HG02981 (cell line): Measurements from ENCODE around the gene SLC17A2.

ENCODE experiments used
- ATAC-seq: cut with Tn5 transposase; IDR thresholded peaks from one replicate; pipeline ENCODE4 v1.9.1; 2021; ENCODE audit warnings: mild to moderate bottlenecking, moderate library complexity; ENCODE audit not compliant: unreplicated experiment

Gene SLC17A2

DNA sequence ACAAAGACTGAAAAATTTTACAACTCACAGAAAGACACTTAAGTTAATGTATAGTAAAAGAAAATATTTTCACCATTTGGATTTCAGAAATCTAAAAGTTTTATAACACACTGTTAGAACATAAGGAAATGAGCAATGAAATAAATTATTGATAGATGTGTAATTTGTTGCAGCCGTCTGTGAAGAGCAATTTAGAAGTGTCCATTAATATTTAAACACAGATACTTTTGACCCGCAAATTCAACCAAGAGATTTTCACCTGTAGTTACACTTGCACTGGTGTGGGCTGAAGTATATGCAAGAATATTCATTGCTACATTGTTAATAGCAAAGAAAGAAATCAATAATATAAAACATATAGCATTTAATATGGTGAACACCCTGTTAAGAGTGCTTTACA, 41.9 kb downstream of the SLC17A2 start:
- no peak for ATAC-seq

DNA sequence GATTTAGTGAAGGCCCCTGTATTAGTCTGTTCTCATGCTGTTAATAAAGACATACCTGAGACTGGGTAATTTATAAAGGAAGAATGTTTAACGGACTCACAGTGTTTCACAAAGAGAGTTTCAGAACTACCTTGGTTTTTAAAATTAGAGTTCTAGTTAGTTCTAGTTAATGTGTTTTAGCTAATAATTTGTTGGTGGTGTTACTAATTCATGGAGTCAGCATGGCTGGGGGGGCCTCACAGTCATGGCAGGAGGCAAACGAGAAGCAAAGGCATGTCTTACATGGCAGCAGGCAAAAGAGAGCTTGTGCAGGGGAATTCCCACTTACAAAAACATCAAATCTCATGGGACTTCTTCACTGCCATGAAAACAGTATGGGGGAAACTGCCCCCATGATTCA, 44.4 kb downstream of the SLC17A2 start:
- ATAC-seq = no peak

DNA sequence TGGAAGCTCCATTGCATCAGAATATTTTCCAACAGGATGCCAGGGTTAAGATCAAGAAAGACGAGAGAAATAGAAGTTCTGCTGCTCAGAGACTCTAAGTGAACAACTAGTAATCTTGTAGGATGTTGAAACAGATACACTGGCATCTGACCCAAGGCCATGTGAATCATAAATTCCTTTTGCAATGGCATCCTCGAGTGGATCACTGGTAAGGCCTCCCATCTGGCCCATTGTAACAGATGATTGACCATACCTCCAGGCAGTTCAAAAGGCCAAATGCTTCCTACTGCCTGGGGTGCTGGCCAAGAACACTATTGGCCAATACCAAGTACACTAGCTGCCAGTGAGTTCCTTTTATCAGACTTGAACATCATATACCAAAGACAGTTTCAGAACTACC, 46.5 kb downstream of the SLC17A2 start:
- ATAC-seq = no peak

DNA sequence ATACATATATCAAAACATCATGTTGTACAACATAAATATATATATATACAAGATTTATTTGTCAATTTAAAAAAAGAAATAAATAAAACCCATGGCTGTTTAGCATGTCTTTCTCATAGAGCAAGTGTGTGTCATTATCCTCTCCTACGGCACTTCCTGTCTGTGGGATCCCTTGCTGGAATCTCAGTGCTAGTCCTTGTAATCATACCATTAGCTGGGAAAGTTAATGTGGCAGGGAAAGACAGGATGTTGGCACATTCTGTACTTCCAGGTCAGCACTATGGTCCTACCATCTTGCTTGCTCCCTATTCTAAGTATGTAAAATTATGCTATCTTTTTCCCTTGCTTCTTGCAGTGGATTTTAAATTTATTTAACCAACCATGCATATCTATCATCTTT, 47.0 kb downstream of the SLC17A2 start:
- no peak for ATAC-seq

DNA sequence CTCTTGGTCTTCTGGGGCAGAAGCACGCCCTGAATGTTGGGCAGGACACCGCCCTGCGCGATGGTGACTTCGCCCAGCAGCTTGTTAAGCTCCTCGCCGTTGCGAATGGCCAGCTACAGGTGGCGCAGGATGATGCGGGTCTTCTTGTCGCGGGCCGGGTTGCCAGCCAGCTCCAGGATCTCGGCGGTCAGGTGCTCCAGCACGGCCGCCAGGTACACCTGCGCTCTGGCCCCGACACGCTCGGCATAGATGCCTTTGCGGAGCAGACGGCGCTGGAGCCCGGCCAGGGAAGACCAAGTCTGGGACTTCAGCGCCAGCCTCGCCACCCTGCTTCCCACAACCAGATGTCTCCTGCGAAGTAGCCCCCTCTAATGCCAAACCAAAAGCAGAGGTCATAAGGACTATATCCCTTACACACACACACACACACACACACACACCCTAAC, 48.4 kb downstream of the SLC17A2 start:
- ATAC-seq = no peak

DNA sequence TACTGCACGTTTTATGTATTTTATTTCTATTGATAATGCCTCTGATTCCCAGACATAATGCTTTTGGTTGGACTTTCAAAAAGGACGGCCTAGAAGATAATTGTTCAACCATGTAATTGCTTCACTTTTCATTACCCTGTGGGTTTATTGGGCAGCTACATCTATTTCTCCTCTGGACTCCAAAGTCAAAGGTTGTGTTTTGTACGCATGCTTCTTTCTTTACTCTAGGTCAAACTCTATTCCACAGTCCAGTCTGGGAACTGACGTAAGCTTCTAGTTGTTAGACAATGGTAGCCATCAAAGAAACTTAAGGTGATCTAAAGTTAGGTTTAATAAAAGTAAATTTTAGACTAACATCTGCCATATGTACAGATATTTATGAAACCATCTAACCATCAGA, 49.9 kb downstream of the SLC17A2 start:
- no peak for ATAC-seq

DNA sequence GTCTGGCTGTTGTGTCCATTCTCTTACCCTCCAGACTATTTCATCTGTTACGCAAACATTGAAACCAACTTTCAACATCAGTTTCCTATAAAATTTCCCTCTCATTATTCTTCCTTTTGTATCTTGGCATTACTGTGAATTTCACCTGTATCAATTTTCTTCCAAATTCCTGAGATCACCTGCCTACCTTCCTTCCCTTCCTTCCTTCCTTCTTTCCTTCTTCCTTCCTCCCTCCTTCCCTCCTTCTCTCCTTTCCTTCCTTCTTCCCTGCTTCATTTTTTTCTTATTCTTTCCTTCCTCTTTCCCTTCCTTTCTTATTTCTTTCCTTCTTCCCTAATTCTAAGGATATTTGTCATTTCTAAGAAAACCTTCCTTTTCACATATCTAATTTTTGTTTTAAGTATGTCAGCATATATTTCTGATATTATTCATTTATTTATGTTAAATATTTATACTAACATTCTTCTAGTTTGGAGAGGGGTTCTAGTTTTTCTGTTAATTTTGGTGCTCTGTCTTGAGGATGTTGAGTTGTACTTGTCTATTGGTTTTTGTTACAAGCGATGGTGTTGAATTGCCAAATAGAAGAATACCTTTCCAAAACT, 51.7 kb downstream of the SLC17A2 start:
- no peak for ATAC-seq

DNA sequence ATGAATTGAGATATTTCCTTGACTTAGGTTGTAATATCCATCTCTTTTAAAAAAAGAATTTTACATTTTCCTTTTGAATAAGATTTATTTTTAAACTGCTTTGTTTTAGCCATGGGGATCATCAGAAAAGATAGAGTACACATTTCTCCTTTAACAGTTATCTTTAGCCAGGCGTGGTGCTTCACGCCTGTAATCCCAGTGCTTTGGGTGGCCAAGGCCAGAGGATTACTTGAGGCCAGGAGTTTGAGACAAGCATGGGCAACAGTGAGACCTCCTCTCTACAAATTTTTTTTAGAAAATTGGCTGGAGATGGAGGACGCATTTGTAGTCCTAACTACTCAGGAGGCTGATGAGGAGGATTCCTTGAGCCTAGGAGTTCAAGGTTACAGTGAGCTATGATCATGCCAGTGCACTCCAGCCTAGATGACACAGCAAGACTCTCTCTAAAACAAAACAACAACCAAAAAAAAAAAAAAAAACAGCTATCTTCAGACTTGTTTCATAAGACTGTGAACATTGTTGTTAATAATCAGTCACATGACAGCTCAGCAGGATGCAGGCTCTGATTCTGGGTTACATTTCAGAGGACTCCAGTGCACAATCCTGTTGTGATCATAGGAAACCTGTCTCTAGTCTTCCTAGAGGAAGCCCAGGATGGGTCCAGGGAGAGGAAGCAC, 54.4 kb downstream of the SLC17A2 start:
- no peak for ATAC-seq

DNA sequence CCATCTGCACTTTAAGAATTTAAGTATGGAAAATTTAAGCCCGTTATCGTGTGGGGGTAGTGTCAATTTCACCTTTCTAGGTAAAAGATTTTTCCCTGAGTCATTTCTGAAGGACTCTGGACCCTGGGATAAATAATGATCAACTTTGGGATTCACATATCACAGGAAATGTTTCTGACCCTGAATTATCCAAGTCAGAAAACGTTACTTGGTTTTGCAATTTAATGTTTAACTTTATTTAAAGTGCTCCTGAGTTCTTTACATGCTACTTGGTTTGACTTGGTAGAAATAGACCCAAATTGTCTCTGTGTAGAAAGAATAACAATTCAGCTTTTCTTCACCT, 55.0 kb downstream of the SLC17A2 start:
- no peak for ATAC-seq

DNA sequence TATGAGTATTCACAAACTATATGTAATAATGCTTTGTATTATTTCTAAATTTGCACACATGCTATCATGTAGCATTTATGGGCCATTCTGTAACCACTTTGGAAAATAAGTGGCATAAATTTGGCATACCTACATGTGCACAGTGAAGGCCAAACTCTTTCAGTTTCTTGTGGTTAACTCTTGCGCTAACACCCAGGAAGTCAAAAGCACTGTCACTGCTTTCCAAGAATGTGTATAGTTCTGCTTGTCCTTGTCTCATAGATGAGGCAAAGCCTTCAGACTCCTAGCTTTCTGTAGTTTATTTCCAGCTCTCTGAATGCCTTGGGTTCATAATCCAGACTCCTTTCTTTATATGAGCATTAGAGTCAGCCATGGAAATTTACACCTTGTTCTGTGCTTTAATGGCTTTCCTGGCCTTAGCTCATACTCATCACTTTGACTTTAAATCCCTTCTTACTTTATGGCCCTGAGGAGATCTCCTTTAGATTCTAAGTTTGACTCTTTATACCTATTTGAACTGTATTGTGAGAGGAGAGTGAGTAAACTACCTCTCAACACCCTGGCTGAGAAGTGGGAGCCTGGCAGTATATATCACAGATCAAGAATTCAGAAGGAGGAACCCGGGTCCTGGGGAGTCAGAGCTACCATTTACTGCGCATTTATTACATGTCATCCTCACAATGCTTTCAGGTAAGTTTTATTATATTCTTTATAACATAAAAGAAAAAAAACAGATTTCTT, 55.5 kb downstream of the SLC17A2 start:
- ATAC-seq = no peak

DNA sequence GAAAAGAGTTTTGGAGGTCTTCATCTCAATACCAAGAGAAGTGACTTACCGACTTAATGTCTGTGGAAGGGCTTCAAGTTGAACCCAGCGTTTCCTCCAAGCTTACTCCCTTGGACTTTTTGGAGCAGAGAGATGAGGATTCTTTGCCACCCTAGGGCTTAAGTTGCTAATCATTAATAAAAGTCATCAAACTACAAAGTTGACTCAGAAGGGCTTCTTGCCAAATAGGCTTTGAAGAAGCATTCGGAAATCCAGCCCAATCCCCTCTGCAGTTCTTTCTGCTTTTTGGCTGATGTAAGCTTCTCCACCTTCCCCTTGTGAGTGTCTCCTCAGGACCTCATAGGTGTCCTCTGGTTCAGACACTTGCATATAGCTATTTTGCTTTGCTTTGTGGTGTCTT, 56.4 kb downstream of the SLC17A2 start, which contains the start of gene SLC17A3:
Gene SLC17A3, minus strand, starts transcription at position 126 of the 400 bp plus-strand sequence. CDS start 5,856 bp downstream, outside the sequence.
- no peak for ATAC-seq

DNA sequence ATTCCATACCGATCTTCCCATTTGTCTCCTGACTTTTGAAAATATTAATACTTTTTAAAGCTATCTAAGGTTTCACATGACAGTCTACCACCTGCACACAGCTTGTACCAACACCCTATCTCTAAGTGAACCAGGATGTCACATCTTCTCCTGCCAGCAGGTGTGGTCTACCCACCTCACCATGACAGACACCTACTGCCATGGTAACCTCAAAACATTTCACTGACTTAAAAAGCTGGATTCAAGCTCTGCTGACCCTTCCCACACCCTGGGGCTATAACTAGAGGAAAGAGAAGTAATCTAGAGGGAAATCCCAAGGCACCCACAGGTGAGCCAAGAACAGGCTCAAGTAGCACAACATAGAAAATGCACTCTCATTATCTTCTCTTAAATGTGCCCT, 57.7 kb downstream of the SLC17A2 start:
- no peak for ATAC-seq

DNA sequence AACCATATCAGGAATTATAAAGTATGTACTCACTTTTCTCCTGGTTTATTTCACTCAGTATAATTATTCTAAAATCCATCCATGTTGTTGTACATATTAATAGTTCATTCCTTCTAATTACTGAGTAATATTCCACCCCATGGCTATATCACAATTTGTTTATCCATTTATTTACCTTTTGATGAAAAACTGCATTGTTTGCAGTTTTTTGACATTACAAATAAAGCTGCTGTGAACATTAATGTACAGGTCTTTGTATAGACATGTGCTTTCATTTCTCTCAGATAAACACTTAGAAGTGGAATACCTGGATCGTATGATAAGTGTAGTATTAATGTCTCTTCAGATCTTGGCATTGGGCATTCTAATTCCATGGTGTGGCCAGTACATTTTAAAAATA, 60.7 kb downstream of the SLC17A2 start:
- no peak for ATAC-seq

DNA sequence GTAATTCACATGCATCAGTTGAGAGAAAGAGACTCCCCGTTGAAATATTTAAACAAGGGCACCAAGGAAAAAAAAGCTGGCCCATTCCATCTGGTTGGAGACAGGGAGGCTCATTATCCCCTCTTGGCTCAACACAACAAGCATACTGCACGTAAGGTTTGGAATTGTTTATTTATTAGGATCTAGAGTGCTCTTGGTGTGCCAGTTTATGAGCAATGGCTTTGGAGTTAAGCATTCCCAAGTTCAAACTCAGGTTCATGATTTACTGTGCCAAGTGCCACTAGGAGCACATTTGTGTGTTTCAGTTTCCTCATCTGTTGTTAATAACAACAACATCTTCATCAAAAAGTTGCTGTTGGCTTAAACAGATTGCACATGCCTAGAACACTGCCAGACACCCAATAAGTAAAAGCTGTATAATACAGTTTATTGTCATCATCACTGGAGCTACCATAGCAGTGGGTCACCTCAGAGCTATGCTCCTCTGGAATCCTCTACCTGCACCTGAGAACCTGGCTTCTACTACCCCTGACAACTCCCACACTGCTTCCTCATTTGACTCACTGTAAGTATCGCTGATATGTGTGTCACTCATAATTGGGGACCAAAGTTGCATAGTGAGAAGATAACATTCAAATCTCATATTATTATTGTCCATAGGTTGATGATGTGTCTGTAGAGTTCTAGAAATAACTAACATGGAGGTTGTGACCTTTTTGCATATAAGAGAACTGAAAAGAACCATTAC, 61.9 kb downstream of the SLC17A2 start:
- no peak for ATAC-seq

DNA sequence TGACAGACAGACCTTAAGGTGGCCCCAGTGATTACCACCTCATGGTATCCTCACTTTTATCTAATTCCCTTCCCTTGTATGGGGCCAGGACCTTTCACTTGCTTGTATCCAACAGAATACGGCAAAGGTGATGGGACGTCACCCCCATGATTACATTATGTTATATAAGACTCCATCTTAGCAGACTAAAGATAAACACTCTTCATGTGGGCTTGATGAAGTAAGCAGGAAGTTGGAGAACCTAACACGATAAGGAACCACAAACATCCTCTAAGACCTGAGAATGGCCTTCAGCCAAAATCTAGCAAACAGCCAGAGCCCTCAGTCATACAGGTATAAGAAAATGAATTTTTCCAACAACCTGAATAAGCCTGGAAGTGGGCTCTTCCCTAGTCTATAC, 64.5 kb downstream of the SLC17A2 start:
- no peak for ATAC-seq

DNA sequence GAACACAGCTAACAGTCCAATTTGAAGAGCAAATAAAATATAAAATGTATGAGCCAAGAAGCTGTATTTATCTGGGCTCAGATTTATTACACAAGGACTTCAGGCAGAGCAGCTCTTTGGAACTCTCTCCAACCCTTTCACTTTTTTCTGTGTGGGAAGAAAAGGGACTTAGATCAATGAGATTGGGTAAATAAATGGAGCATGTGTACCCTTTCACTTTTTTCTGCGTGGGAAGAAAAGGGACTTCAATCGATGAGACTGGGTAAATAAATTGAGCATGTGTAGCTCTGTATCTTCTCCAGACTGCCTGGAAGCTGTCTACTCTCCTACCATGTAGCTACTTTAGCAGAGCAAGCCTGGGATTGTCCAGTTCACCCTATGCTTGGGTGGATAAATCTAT, 67.1 kb downstream of the SLC17A2 start:
- ATAC-seq = no peak
